Fibroblast of lung (primary cell): ENCODE measurements around the gene ANGEL2. TPM values are rescaled to one million over a fixed set of nuclear protein-coding genes. Genes with fewer than 3 reads are reported as not detected.

Experiments
- DNase-seq, 2 donors: peaks; one replicate each; pipeline versions ENCODE4 v3.0.0 to v3.0.0-alpha.2; 2010; ENCODE audit warnings: low read depth in 2 of 2
- H2AFZ ChIP-seq: 2 replicates; pipeline ENCODE4 v1.5.1; 2012; ENCODE audit warnings: low read length, control low read depth, inconsistent platforms
- H3K27ac ChIP-seq: 2 replicates; pipeline ENCODE4 v1.5.1; 2011; ENCODE audit warnings: low read length, control low read depth; ENCODE audit not compliant: insufficient read depth
- H3K27me3 ChIP-seq: 2 replicates; pipeline ENCODE4 v1.5.1; 2011; ENCODE audit warnings: mild to moderate bottlenecking, low read length; ENCODE audit not compliant: control insufficient read depth, insufficient read depth
- H3K36me3 ChIP-seq: 2 replicates; pipeline ENCODE4 v1.5.1; 2011; ENCODE audit warnings: low read length; ENCODE audit not compliant: control insufficient read depth, insufficient read depth
- H3K4me1 ChIP-seq: 2 replicates; pipeline ENCODE4 v1.5.1; 2011; ENCODE audit warnings: low read length; ENCODE audit not compliant: control insufficient read depth, insufficient read depth; ENCODE audit errors: extremely low read depth
- H3K4me2 ChIP-seq: 2 replicates; pipeline ENCODE4 v1.5.1; 2011; ENCODE audit warnings: low read length, control low read depth; ENCODE audit not compliant: insufficient read depth; ENCODE audit errors: extremely low read depth
- H3K4me3 ChIP-seq, 4 experiments: fragments of 200-600 bp in 1 of 4; sonication (generic) in 1 of 4; replicated peaks in 1 of 4; 2 replicates each; pipeline ENCODE4 v1.5.1; 2011 to 2016; ENCODE audit warnings: low read length in 4 of 4, low read depth in 3 of 4, mild to moderate bottlenecking in 3 of 4, control low read depth in 2 of 4, inconsistent platforms in 1 of 4, mixed read lengths in 1 of 4; ENCODE audit not compliant: insufficient read depth in 1 of 4; ENCODE audit errors: control extremely low read depth in 1 of 4
- H3K79me2 ChIP-seq: 2 replicates; pipeline ENCODE4 v1.5.1; 2012; ENCODE audit warnings: mild to moderate bottlenecking, low read length, inconsistent platforms; ENCODE audit not compliant: control insufficient read depth, insufficient read depth
- H3K9ac ChIP-seq: 2 replicates; pipeline ENCODE4 v1.5.1; 2011; ENCODE audit warnings: mild to moderate bottlenecking, low read length, control low read depth; ENCODE audit not compliant: insufficient read depth
- H3K9me3 ChIP-seq: 2 replicates; pipeline ENCODE4 v1.5.1; 2012; ENCODE audit warnings: low read depth, low read length; ENCODE audit not compliant: control insufficient read depth, insufficient read depth
- H4K20me1 ChIP-seq: 2 replicates; pipeline ENCODE4 v1.5.1; 2011; ENCODE audit warnings: low read length; ENCODE audit not compliant: control insufficient read depth, insufficient read depth; ENCODE audit errors: extremely low read depth
- EZH2 ChIP-seq: IDR thresholded peaks from 2 replicates; pipeline ENCODE4 v1.5.1; 2012; ENCODE audit warnings: low read length, control low read depth, mild to moderate bottlenecking; ENCODE audit errors: missing control alignments
- polyA plus RNA-seq, 2 donors: library from polyadenylated mRNA; depleted of rRNA in 1 of 2; stranded (reverse) in 1 of 2; unstranded in 1 of 2; fragments of >200 nt; gene quantifications; 2 replicates each; pipeline ENCODE4 v1.2.1, GENCODE V29; 2011 to 2012; ENCODE audit warnings: missing spikeins in 1 of 2
- total RNA-seq: library from RNA; depleted of rRNA; stranded (reverse); fragments of >200 nt; gene quantifications from 2 replicates; pipeline ENCODE4 v1.2.1, GENCODE V29; 2014
- TF ChIP-seq, protein P1 (sequence below), 2 donors: IDR thresholded peaks in 1 of 2; conservative IDR thresholded peaks in 1 of 2; 1 replicate in 1 of 2; 2 replicates in 1 of 2; pipeline ENCODE4 v1.5.1; 2011 to 2012; ENCODE audit warnings: low read length in 2 of 2, control low read depth in 1 of 2, inconsistent platforms in 1 of 2, low read depth in 1 of 2, mild to moderate bottlenecking in 1 of 2

Gene ANGEL2
- total and polyA plus RNA-seq, 2 donors (not counting 1 experiment from before 2014, with no cell fraction given) = 21.1 to 71.5 TPM

DNA sequence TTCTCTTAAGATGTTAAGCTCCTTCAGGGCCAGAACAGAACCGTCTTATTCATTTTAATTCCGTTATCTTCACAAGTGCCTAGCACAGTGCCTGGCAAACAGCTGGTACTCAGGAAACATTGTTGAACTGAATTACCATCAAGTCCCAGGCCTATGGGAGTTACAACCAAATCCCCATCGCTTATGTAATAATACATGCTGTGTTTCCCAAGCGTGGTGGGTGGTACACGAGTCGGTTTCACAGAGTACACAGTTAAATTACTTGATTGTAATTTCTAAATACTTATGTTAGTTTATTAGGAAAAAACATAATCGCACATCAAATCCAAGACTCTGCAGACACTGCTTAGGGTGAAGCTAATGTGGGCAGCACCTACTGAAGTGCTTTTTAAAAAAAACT is 1.0 kb downstream of the ANGEL2 start:
- Histone ChIP-seq H3K4me2 (peak overlapping the region; percentile 88), H3K27me3 (no peaks in the 10 kb centered on the region), H3K36me3 (peaks cover 2% of the 10 kb centered on the region), H3K79me2 (peaks cover 25% of the 10 kb centered on the region), H3K27ac (peak overlapping the region; percentile 80), H3K4me1 (peaks cover 2% of the 10 kb centered on the region), H3K9me3 (no peaks in the 10 kb centered on the region), H2AFZ (peak overlapping the region; percentile 99), H4K20me1 (no peaks in the 10 kb centered on the region), H3K4me3 (peak overlapping the region; percentile 83 to 96 (median 90)), H3K9ac (peak overlapping the region; percentile 84)
- TF ChIP-seq EZH2 = no peak
- TF ChIP-seq, protein P1, sequence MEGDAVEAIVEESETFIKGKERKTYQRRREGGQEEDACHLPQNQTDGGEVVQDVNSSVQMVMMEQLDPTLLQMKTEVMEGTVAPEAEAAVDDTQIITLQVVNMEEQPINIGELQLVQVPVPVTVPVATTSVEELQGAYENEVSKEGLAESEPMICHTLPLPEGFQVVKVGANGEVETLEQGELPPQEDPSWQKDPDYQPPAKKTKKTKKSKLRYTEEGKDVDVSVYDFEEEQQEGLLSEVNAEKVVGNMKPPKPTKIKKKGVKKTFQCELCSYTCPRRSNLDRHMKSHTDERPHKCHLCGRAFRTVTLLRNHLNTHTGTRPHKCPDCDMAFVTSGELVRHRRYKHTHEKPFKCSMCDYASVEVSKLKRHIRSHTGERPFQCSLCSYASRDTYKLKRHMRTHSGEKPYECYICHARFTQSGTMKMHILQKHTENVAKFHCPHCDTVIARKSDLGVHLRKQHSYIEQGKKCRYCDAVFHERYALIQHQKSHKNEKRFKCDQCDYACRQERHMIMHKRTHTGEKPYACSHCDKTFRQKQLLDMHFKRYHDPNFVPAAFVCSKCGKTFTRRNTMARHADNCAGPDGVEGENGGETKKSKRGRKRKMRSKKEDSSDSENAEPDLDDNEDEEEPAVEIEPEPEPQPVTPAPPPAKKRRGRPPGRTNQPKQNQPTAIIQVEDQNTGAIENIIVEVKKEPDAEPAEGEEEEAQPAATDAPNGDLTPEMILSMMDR (conservative IDR thresholded peaks at IDR 0.05 in 1 of 2, IDR thresholded peaks at IDR 0.05 in 1 of 2; ENCODE audit: low read depth in 1 of 2, low read length in 2 of 2) = no peak
- DNase-seq = peak; percentile 13 to 24

DNA sequence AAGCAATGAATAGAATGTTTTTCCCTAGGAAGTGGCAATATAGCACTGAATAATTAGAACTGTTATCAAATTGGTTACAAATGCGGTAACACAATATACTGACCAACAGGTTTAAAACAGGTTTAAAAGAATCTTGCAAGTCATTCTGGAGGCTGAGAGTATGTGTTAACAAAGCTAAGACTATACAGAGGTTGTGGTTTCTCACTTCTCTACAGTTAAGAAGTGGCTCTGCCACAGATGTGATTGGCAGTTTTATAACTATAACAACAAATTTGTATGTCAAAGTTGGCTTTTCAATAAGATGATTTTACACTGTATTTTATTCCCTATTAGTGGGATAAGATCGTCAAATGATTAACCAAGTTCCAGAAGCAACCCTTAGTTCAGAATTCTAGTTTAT is 7.1 kb downstream of the ANGEL2 start:
- no peak for TF ChIP-seq EZH2
- TF ChIP-seq, protein P1 (conservative IDR thresholded peaks at IDR 0.05 in 1 of 2, IDR thresholded peaks at IDR 0.05 in 1 of 2; ENCODE audit: low read depth in 1 of 2, low read length in 2 of 2) = no peak
- no peak overlapping the region for H3K4me3 ChIP-seq
- H2AFZ ChIP-seq = no peak overlapping the region
- H3K4me1 ChIP-seq = no peaks in the 10 kb centered on the region
- no peak for DNase-seq
- no peak overlapping the region for H3K9ac ChIP-seq
- no peak overlapping the region for H3K27ac ChIP-seq
- H3K27me3 ChIP-seq = no peaks in the 10 kb centered on the region
- peaks cover 10% of the 10 kb centered on the region for H3K79me2 ChIP-seq
- no peaks in the 10 kb centered on the region for H4K20me1 ChIP-seq
- H3K36me3 ChIP-seq = peaks cover 2% of the 10 kb centered on the region
- no peak overlapping the region for H3K4me2 ChIP-seq
- no peaks in the 10 kb centered on the region for H3K9me3 ChIP-seq

DNA sequence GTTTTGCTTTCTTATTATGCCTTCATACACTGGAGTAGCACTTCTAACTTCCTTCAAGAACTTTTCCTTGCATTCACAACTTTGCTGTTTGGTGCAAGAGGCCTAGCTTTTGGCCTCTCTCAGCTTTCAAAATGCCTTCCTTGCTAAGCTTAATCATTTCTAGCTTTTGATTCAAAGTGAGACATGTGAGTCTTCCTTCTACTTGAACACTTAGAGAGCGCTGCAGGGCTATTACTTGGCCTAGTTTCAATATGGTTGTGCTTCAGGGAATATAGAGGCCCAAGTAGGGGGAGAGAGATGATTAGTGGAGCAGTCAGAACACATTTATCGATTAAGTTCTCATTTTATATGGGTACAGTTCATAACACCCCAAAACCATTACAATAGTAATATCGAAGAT is 12.4 kb downstream of the ANGEL2 start:
- no peak overlapping the region for H3K4me3 ChIP-seq
- H3K36me3 ChIP-seq = no peaks in the 10 kb centered on the region
- H2AFZ ChIP-seq = no peak overlapping the region
- no peaks in the 10 kb centered on the region for H3K9me3 ChIP-seq
- no peak for DNase-seq
- H4K20me1 ChIP-seq = no peaks in the 10 kb centered on the region
- H3K4me1 ChIP-seq = no peaks in the 10 kb centered on the region
- no peak overlapping the region for H3K27ac ChIP-seq
- no peak for TF ChIP-seq EZH2
- TF ChIP-seq, protein P1 (conservative IDR thresholded peaks at IDR 0.05 in 1 of 2, IDR thresholded peaks at IDR 0.05 in 1 of 2; ENCODE audit: low read depth in 1 of 2, low read length in 2 of 2) = no peak
- H3K4me2 ChIP-seq = no peak overlapping the region
- H3K9ac ChIP-seq = no peak overlapping the region
- H3K27me3 ChIP-seq = no peaks in the 10 kb centered on the region
- no peaks in the 10 kb centered on the region for H3K79me2 ChIP-seq
